HepG2 (cell line): Measurements from ENCODE around the gene B3GNT8. TPM values are rescaled to one million over a fixed set of nuclear protein-coding genes. Genes with fewer than 3 reads are reported as not detected.
A peak's percentile ranks its signal among the peaks of the same experiment; 100 is the strongest.
"Not testable (repeated sequence)": the region's sequence is repeated elsewhere in the genome, so short reads cannot be mapped to it uniquely, and the experiment has no call there.

ENCODE experiments used
- ATAC-seq: fragments of 200-7000 bp; cut with Tn5 transposase; 3 replicates; pipeline ENCODE4 v1.9.1; 2020; ENCODE audit warnings: mild to moderate bottlenecking, moderate library complexity
- BruUV-seq: library from RNA; stranded (reverse); fragments of 400-500 nt; replicated peaks from 2 replicates; lab custom pipeline; 2021; lab: Mats Ljungman, UMichigan
- CTCF ChIA-PET: fragments of 300-600 bp; formaldehyde crosslinking; extraction: SDS; loops from one replicate; lab custom pipeline; 2021; ENCODE audit warnings: low total read pairs, inconsistent platforms, low intra/inter-chr PET ratio; lab: Yijun Ruan, JAX
- POLR2A ChIA-PET: fragments of 350-600 bp; sonication (Branson Sonifier 250); formaldehyde crosslinking; loops from one replicate; lab custom pipeline; 2020; ENCODE audit warnings: antibody characterized with exemption, inconsistent platforms; lab: Yijun Ruan, JAX
- DNase-seq: peaks from one replicate; pipeline ENCODE4 v3.0.0-alpha.2; 2015; ENCODE audit warnings: low spot score
- FAIRE-seq: peaks from 3 replicates; lab custom pipeline; 2011; peaks lifted over from hg19 to GRCh38; lab: Jason Lieb, UNC
- H2AFZ ChIP-seq: one replicate; pipeline ENCODE4 v1.6.1; 2011; ENCODE audit warnings: low read length, inconsistent platforms
- H3K27ac ChIP-seq: fragments of 300-600 bp; 3 replicates; pipeline ENCODE4 v1.8.0; 2011; ENCODE audit warnings: mixed run types, mild to moderate bottlenecking, mixed read lengths, low read length, inconsistent platforms; ENCODE audit not compliant: insufficient read depth; ENCODE audit errors: extremely low read length
- H3K27me3 ChIP-seq, 2 experiments: fragments of 200-600 bp in 1 of 2; 2 replicates in 1 of 2; 3 replicates in 1 of 2; pipeline versions ENCODE4 v1.6.0 to v1.8.0; 2011; ENCODE audit warnings: low read length in 2 of 2, mild to moderate bottlenecking in 2 of 2, moderate library complexity in 2 of 2, inconsistent platforms in 1 of 2; ENCODE audit not compliant: insufficient read depth in 2 of 2, control insufficient read depth in 1 of 2
- H3K36me3 ChIP-seq, 2 experiments: fragments of 200-600 bp in 1 of 2; replicated peaks in 1 of 2; 2 replicates in 1 of 2; 3 replicates in 1 of 2; pipeline versions ENCODE4 v1.5.1 to v1.8.0; 2011; ENCODE audit warnings: low read length in 2 of 2, inconsistent platforms in 1 of 2; ENCODE audit not compliant: insufficient read depth in 2 of 2, control insufficient read depth in 1 of 2
- H3K4me1 ChIP-seq: 2 replicates; pipeline ENCODE4 v1.5.1; 2012; ENCODE audit warnings: low read length, inconsistent platforms; ENCODE audit not compliant: insufficient read depth
- H3K4me2 ChIP-seq: 2 replicates; pipeline ENCODE4 v1.6.0; 2011; ENCODE audit warnings: low read depth, low read length, inconsistent platforms
- H3K4me3 ChIP-seq, 3 experiments: fragments of 200-600 bp in 1 of 3; sonication (generic), shearing (Covaris generic) in 1 of 3; replicated peaks in 1 of 3; 2 replicates each; pipeline ENCODE4 v1.5.1; 2011 to 2016; ENCODE audit warnings: low read length in 3 of 3, inconsistent platforms in 2 of 3, low read depth in 2 of 3, mild to moderate bottlenecking in 2 of 3, control low read depth in 1 of 3, mixed read lengths in 1 of 3; ENCODE audit not compliant: insufficient read depth in 1 of 3
- H3K79me2 ChIP-seq: one replicate; pipeline ENCODE4 v1.6.1; 2011; ENCODE audit warnings: low read length, inconsistent platforms; ENCODE audit not compliant: insufficient read depth
- H3K9ac ChIP-seq: 2 replicates; pipeline ENCODE4 v1.6.0; 2011; ENCODE audit warnings: mild to moderate bottlenecking, low read depth, low read length, inconsistent platforms; ENCODE audit not compliant: insufficient read depth
- H3K9me3 ChIP-seq: 2 replicates; pipeline ENCODE4 v1.5.1; 2012; ENCODE audit warnings: mild to moderate bottlenecking, low read length
- H4K20me1 ChIP-seq: 2 replicates; pipeline ENCODE4 v1.6.0; 2011; ENCODE audit warnings: inconsistent platforms, mild to moderate bottlenecking, low read length, moderate library complexity; ENCODE audit not compliant: insufficient read depth
- BHLHE40 ChIP-seq: IDR thresholded peaks from 2 replicates; pipeline ENCODE4 v1.6.1; 2011; ENCODE audit warnings: low read length, improper control_type of control experiment
- MATR3 ChIP-seq: sonication (generic); formaldehyde crosslinking; IDR thresholded peaks from 2 replicates; pipeline ENCODE4 v1.4.0; 2020; ENCODE audit warnings: missing genetic modification reagents
- NR1H2 ChIP-seq: sonication (generic); formaldehyde crosslinking; IDR thresholded peaks from 2 replicates; pipeline ENCODE4 v1.8.1; 2022; ENCODE audit warnings: low read depth, missing genetic modification reagents, borderline replicate concordance
- ZNF441 ChIP-seq: sonication (generic); formaldehyde crosslinking; IDR thresholded peaks from 2 replicates; pipeline ENCODE4 v1.7.0; 2021; ENCODE audit warnings: missing genetic modification reagents, borderline replicate concordance
- ZNF501 ChIP-seq: sonication (generic); formaldehyde crosslinking; IDR thresholded peaks from 2 replicates; pipeline ENCODE4 v1.5.1; 2020; ENCODE audit warnings: mild to moderate bottlenecking, moderate library complexity, missing genetic modification reagents
- WGBS: methylation state at CpG from one replicate; pipeline ENCODE4 v1.1.6; 2017; ENCODE audit warnings: low lambda C conversion rate; 5-methylcytosine and 5-hydroxymethylcytosine counted together
- in situ Hi-C: cut with HindIII; loops from 2 replicates; pipeline ENCODE4 v1.10.0; 2017; ENCODE audit warnings: low pct_unique_long_range_greater_than_20kb; ENCODE audit not compliant: extremely low pct_ligation_motif_present
- intact Hi-C: fragments of 100-400 bp; cut with micrococcal nuclease; formaldehyde crosslinking; loops from one replicate; pipeline ENCODE4 v1.10.0; 2022; ENCODE audit not compliant: unreplicated experiment
- polyA plus RNA-seq, 8 experiments: library from polyadenylated mRNA; depleted of rRNA in 3 of 8; stranded (reverse) in 7 of 8; unstranded in 1 of 8; fragments of >200 nt; fragmentation: Illumina TruSeq in 4 of 8; extraction: Trizol in 4 of 8; gene quantifications; 2 replicates each; pipeline versions ENCODE4 v1.2.1 to v1.2.3, GENCODE V29; 2011 to 2016; ENCODE audit warnings: low read depth in 4 of 8, missing spikeins in 1 of 8, mixed read lengths in 1 of 8; ENCODE audit not compliant: insufficient read depth in 1 of 8
- total RNA-seq, 5 experiments: library from RNA; depleted of rRNA; stranded (reverse); fragments of >200 nt; fragmentation: Illumina TruSeq; extraction: Trizol; gene quantifications; 2 replicates each; pipeline ENCODE4 v1.2.3, GENCODE V29; 2016; ENCODE audit warnings: low read depth in 1 of 5
- TF ChIP-seq, protein P1 (sequence below): sonication (generic); formaldehyde crosslinking; conservative IDR thresholded peaks from 2 replicates; pipeline ENCODE4 v1.8.0; 2022; ENCODE audit warnings: low read depth, missing genetic modification reagents
- TF ChIP-seq, protein P2 (sequence below): sonication (generic); formaldehyde crosslinking; IDR thresholded peaks from 2 replicates; pipeline ENCODE4; 2020; ENCODE audit warnings: missing genetic modification reagents, mild to moderate bottlenecking, borderline replicate concordance

B3GNT8 gene
- total and polyA plus RNA-seq, 2 of the 13 experiments (the other 11 are each of a cell fraction or from before 2014, with no cell fraction given) = 0.26 to 1.9 TPM

DNA sequence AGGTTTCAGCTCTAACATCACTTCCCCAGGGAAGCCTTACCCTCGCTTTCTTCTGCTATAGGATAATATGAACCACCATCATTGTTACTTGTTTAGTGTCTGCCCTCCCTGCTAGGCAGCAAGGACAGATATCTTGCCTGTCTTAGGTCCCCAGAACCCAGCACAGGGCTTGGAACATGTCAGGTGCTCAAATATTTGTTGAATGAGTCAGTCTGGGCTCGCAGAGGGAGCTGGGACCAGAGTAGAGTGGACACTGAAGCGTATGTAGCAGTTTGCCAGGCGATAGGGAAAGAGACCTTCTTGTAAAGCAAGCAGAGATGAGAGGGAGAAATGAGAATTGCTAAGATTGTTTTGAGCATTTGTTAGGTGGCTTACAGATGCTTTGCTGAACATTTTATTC, 17.9 kb downstream of the B3GNT8 start (continued):
- TF ChIP-seq, protein P1, sequence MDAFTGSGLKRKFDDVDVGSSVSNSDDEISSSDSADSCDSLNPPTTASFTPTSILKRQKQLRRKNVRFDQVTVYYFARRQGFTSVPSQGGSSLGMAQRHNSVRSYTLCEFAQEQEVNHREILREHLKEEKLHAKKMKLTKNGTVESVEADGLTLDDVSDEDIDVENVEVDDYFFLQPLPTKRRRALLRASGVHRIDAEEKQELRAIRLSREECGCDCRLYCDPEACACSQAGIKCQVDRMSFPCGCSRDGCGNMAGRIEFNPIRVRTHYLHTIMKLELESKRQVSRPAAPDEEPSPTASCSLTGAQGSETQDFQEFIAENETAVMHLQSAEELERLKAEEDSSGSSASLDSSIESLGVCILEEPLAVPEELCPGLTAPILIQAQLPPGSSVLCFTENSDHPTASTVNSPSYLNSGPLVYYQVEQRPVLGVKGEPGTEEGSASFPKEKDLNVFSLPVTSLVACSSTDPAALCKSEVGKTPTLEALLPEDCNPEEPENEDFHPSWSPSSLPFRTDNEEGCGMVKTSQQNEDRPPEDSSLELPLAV (CRISPR knock-in tag) = no peak
- TF ChIP-seq MATR3 (CRISPR knock-in tag) (no peak), NR1H2 (CRISPR knock-in tag) (no peak), BHLHE40 (peak; percentile 33; the same call in 1 of the 2 replicates), ZNF501 (CRISPR knock-in tag) (0 out of 2 replicates have a peak, but pooled peaks have one; percentile 21), ZNF441 (CRISPR knock-in tag) (no peak)
- TF ChIP-seq, protein P2, sequence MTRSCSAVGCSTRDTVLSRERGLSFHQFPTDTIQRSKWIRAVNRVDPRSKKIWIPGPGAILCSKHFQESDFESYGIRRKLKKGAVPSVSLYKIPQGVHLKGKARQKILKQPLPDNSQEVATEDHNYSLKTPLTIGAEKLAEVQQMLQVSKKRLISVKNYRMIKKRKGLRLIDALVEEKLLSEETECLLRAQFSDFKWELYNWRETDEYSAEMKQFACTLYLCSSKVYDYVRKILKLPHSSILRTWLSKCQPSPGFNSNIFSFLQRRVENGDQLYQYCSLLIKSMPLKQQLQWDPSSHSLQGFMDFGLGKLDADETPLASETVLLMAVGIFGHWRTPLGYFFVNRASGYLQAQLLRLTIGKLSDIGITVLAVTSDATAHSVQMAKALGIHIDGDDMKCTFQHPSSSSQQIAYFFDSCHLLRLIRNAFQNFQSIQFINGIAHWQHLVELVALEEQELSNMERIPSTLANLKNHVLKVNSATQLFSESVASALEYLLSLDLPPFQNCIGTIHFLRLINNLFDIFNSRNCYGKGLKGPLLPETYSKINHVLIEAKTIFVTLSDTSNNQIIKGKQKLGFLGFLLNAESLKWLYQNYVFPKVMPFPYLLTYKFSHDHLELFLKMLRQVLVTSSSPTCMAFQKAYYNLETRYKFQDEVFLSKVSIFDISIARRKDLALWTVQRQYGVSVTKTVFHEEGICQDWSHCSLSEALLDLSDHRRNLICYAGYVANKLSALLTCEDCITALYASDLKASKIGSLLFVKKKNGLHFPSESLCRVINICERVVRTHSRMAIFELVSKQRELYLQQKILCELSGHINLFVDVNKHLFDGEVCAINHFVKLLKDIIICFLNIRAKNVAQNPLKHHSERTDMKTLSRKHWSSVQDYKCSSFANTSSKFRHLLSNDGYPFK (CRISPR knock-in tag) = no peak

DNA sequence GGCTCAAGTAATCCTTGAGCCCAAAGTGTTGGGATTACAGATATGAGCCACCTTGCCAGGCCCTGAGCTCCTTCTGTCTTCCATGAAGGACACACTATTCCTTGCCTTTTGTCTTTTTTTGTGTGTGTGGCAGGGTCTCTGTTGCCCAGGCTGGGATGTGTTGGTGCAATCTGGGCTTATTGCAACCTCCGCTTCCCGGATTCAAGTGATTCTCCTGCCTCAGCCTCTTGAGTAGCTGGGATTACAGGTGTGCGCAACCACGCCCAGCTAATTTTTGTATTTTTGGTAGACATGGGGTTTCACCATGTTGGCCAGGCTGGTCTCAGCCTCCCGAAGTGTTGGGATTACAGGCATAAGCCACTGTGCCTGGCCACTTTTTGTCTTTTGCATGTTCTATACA, 18.3 kb downstream of the B3GNT8 start:
- DNase-seq, CTCF ChIA-PET, H3K79me2 ChIP-seq: not testable (repeated sequence)

More for the DNA sequence above, 18.3 kb downstream of the B3GNT8 start:
- H2AFZ ChIP-seq, in situ Hi-C loops, intact Hi-C loops, H3K27me3 ChIP-seq, H3K36me3 ChIP-seq, H3K4me3 ChIP-seq, H4K20me1 ChIP-seq, H3K9ac ChIP-seq, FAIRE-seq, ATAC-seq, H3K9me3 ChIP-seq, BruUV-seq: not testable (repeated sequence)
- Histone ChIP-seq H3K4me2 (peak overlapping the region; percentile 63), H3K4me1 (peaks cover 30% of the 10 kb centered on the region), H3K27ac (peak overlapping the region; percentile 74)
- POLR2A ChIA-PET = interaction anchor here (0.8 to 2.8 kb wide), 9 partner anchors 10 to 45 kb away, joined by 3 to 15 read pairs (median 8); partner anchors contain the start of genes B3GNT8, B9D2 and DMAC2
- WGBS = 87% methylated on average over 5 of the region's 5 CpGs
